Medulla oblongata (tissue), 1 donor: Measurements from ENCODE around the gene FEN1.

ENCODE experiments used
- DNase-seq: peaks from one replicate; pipeline ENCODE4 v3.0.0-alpha.2; 2015; ENCODE audit errors: extremely low spot score

Gene FEN1

GRCh38 chr11:61775106-61775505, 17.6 kb upstream of the FEN1 start:
- DNase-seq: no peak

GRCh38 chr11:61775606-61776554, 16.8 kb upstream of the FEN1 start:
- no peak for DNase-seq

DNA sequence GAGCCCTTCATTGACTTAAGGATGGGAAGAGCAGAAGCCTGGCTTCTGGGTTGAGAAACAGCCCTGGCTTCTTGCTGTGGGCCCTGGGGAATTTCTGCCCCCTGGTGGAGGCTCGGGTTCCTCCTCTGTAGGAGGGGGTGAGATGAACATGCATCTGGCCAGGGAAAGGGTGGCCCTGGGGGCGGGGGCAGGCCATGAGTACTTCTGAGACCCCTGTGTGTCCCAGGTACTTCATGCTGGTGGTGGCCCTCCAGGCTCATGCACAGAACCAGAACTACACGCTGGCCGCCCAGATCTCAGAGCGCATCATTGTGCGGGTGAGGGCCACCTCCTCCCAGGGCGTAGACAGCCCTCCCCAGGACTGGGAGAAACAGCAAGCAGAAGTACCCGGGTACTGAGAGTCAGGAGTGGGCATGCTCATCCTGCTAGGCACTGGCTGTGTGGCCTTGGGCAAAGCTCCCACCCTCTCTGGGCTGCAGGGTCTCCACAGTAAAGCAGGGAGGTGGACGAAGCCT, 16.1 kb upstream of the FEN1 start:
- peak; percentile 70 for DNase-seq

GRCh38 chr11:61777234-61778090, 15.2 kb upstream of the FEN1 start:
- DNase-seq: no peak

- DNase-seq: no peak
Measured at GRCh38 chr11:61778357-61778886, 14.3 kb upstream of the FEN1 start.

DNA sequence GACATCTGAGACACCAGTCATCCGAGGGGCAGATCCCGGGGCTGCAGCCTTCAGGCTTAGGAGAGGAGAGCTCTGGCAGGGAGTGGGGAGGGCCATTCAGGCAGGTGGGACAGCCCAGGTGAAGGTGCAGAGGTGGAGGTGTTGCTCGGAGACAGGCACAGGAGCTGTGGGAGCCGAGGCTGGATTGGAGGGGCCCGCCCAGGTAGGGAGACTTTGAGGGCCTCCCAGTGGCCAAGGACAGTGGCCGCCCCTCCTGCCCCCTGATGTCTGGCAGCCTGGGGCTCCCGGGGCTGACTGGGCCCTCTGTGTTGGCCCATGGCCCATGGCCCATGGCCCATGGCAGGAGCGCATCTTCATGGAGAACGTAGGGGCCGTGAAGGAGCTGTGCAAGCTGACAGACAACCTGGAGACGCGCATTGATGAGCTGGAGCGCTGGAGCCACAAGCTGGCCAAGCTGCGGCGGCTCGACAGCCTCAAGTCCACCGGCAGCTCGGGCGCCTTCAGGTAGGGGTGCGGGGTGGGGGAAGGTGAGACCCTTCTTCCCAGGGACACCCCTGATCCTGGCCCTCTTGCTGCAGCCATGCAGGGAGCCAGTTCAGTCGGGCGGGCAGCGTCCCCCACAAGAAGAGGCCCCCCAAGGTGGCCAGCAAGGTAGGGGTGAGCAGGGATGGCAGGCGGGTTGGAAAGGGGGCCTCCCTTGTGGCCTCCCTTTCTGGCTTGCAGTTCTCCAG, 13.6 kb upstream of the FEN1 start:
- DNase-seq: no peak

DNA sequence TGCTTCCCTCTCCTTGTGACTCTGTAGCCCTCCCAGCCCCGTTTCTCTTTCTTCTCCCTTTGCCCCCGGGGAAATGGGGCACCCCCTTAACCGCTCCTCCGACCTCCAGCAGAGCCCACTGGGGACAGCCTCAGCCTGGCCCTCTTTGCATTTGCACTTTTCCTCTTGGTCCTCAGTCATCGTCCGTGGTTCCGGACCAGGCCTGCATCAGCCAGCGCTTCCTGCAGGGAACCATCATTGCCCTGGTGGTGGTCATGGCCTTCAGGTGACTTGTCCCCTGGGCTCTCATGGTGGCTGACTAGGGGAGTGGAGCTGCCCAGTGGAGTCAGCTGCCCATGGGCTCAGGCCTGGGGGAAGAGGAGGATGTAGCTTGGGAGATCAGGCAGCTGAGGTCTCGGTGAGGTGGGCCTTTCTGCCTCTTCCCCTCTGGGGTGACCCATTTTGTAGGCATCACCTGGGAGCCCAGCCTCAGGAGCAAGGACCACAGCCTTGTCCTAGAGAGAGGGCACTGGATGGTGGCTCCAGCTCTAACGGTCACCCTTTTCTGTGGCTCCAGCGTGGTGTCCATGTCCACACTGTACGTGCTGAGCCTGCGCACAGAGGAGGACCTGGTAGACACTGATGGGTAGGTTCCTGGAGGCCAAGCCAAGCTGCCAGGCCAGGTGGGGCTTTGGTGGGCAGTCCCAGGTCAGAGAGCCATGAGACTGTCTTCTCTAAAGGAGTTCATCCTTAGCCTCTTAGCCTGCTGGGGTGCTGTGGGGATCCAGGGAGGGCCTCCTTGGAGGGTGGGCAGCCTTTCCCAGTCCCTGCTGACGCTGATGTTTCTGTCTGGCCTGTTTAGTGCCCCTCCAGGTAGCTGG, 12.8 kb upstream of the FEN1 start:
- DNase-seq: no peak

DNA sequence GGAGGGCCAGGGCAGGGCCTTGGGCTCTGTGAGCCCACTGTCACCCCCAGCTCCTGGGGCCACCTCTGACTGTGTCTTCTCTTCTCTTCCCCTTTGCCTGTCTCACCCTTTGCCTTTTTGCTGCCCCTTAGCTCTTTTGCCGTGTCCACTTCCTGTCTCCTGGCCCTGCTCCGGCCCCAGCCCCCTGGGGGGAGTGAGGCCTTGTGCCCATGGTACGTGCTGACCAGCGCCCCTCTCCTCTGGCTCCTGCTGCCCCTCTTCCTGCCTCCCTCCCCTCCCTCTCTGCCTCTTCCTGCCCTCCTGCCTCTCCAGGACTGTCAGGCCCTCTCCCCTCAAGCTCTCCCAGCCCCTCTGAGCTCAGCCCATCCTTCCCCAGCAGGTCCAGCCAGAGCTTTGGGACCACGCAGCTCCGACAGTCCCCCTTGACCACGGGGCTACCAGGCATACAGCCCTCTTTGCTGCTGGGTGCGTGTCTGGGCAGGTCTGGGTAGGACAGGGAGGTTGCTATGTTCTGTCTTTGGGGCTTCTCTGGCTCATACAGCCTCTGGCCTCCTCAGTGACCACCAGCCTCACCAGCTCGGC, 12.0 kb upstream of the FEN1 start:
- DNase-seq: no peak

- DNase-seq: no peak
Measured at GRCh38 chr11:61781585-61781984, 11.1 kb upstream of the FEN1 start.

DNA sequence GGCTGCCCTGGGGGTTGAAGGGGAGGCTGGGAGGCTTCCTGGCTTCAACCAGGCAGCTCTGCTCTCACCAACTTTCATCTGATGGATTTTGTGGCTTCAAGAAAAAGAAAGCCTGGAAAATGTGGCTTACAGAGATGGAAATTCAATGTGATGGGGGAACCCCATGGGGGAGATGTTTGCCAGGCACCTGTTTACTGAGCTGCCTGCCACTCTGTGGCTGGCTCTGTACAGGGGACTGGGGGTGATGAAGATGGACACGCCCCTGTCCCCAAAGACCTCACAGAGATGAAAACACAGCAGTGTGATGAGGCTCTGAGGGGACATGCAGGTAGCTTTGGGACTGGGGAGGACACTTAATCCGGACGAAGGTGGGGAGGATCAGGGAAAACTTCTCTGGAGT, 10.4 kb upstream of the FEN1 start:
- DNase-seq: no peak

GRCh38 chr11:61782841-61783240, 9.9 kb upstream of the FEN1 start:
- DNase-seq: no peak

GRCh38 chr11:61783717-61784505, 8.8 kb upstream of the FEN1 start:
- DNase-seq: no peak

GRCh38 chr11:61784506-61784805, 8.3 kb upstream of the FEN1 start:
- DNase-seq: no peak

DNA sequence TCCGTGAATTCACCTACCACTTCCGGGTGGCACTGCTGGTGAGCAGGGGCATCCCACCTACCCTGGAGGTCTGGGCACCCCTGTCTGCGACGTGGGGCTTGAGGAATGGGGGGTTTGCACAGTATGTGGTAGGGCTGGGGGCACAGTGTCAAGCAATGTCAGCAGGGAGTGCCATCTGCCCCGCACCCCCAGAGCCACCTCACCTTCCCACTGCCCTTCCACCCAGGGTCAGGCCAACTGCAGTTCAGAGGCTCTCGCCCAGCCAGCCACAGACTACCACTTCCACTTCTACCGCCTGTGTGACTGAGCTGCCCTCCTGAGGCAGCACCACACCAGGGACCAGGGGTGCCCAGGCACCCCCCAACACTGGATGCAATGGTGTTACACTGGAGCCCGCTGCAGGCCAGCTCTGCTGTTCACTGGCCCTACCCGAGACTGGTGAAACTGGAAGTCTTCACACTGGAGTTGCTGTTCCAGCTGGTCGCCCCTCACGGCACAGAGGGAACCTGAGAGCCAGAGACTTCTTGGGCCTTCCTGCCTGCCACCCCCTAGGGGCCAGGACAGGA, 6.8 kb upstream of the FEN1 start:
- DNase-seq: no peak

DNA sequence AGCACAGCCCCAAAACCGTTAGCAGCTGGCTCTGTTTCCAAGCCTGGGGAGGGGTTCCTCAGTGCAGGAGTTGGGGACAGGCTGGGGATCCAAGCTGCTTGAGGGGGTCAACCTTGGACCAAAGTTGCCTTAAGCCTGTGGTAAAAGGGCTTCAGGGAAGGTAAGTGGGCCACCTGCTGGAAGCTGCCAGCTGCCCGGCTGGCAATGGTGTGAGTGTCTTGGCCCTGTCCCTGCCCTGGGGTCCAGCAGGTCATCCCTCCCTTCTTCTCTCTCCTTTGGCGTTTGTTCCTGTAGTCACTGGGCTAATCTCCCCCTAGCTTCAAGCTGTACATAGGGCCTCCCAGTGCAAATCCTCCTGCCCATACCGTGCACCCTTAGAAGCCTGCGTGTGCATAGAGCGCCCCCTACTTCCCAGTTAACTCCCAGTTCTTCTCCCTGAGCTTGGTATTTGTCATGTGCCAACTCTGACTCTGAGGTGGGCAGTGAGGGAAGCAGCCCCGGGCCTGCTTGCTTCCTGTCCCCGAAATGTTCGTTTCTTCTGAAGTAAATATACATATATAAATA, 4.7 kb upstream of the FEN1 start:
- peak; percentile 86 for DNase-seq

DNA sequence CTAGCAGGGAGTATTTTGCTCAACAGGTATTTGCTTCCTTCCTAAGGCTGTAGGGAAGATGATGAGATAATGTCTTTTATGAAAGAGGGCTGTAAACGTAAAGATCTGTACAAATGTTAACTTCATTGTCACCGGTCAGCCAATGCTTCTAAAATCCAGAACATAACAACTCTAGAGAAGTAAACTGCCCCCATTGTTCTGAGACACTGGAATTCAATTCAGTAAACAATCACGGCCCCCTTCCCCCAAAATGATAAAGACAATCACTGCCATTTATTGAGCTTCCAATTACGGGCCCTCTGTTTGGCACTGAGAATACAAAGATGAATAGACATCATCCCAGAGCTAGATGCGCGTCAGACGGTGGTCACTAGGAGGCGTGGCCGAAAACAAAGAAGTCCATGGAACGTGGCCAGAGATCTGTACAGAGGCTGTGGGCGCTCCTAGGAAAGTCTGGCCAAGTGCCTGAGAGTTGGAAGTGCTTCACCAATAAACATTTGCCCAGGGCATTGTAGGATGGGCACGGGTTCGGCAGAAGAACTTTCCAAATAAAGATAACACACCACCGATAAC, 888 bp upstream of the FEN1 start:
- DNase-seq: peak; percentile 96

DNA sequence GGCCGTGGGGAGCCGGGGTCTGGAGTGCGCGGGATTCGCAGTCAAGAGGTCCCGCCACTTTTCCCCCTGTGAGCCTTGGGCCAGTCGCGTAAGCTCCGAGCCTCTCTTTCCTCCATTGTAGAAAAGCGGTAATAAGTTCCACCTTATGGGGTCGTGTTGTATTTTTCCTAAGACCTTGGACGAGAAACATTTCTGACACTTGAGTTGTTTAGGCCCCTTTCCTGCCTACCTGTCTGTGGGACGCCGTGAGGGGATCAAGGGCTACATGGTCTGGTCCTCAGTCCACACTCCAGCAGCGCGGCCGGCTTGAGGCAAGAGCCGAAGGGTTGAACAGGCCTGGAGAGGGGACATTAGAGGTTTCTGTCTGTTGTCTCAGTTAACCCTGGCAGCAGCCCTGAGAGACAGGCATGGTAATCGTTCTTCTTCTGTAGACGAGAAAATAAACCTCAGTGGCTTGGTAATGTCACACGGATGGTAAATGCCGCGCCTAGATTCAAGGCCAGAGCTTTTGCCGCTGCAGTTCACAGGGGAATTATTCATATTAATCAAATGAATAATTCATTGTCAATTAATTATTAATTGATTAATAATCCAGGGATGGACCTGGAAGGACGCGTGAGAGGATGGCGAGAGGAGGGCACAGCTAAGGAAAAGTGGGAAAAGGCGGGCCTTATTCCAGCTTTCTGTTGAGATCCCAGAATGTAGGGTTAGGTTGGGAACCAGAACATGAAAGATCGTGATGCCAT, 545 bp downstream of the FEN1 start:
- DNase-seq: no peak

GRCh38 chr11:61793829-61794204, 1.1 kb downstream of the FEN1 start:
- DNase-seq: no peak
